CD14-positive monocyte (primary cell): Measurements from ENCODE around the gene LSM14B. TPM values are rescaled to one million over a fixed set of nuclear protein-coding genes. Genes with fewer than 3 reads are reported as not detected.

Source experiments
- DNase-seq, 3 donors: peaks; one replicate each; pipeline ENCODE4 v3.0.0-alpha.2; 2011 to 2022
- H2AFZ ChIP-seq: 2 replicates; pipeline ENCODE4 v1.6.0; 2012; ENCODE audit warnings: mild to moderate bottlenecking, low read depth, low read length, inconsistent platforms; ENCODE audit not compliant: insufficient read depth, poor library complexity, severe bottlenecking
- H3K27ac ChIP-seq, 2 donors: 1 replicate in 1 of 2; 2 replicates in 1 of 2; pipeline ENCODE4 v1.5.1; 2012 to 2013; ENCODE audit warnings: low read length in 2 of 2, control low read depth in 1 of 2, inconsistent platforms in 1 of 2, low read depth in 1 of 2, mild to moderate bottlenecking in 1 of 2
- H3K27me3 ChIP-seq, 2 donors: one replicate each; pipeline versions ENCODE4 v1.6.0 to v1.6.1; 2011 to 2013; ENCODE audit warnings: low read length in 2 of 2; ENCODE audit not compliant: control insufficient read depth in 2 of 2, insufficient read depth in 2 of 2
- H3K36me3 ChIP-seq, 2 donors: replicated peaks in 1 of 2; 1 replicate in 1 of 2; 2 replicates in 1 of 2; pipeline versions ENCODE4 v1.5.1 to v1.6.1; 2012 to 2013; ENCODE audit warnings: low read length in 2 of 2, control low read depth in 1 of 2, inconsistent platforms in 1 of 2, mild to moderate bottlenecking in 1 of 2; ENCODE audit not compliant: insufficient read depth in 2 of 2, control insufficient read depth in 1 of 2
- H3K4me1 ChIP-seq, 2 donors: 1 replicate in 1 of 2; 2 replicates in 1 of 2; pipeline versions ENCODE4 v1.5.1 to v1.6.1; 2012 to 2013; ENCODE audit warnings: low read length in 2 of 2, control low read depth in 1 of 2, inconsistent platforms in 1 of 2, mild to moderate bottlenecking in 1 of 2, moderate library complexity in 1 of 2; ENCODE audit not compliant: insufficient read depth in 2 of 2, control insufficient read depth in 1 of 2
- H3K4me2 ChIP-seq: replicated peaks from 2 replicates; pipeline ENCODE3; 2012; ENCODE audit warnings: low read length, moderate library complexity, mild to moderate bottlenecking; ENCODE audit not compliant: poor library complexity, severe bottlenecking; ENCODE audit errors: extremely low read depth
- H3K4me3 ChIP-seq, 3 experiments: fragments of 200-600 bp in 1 of 3; sonication (generic) in 1 of 3; replicated peaks in 1 of 3; 1 replicate in 2 of 3; 2 replicates in 1 of 3; pipeline ENCODE4 v1.5.1; 2011 to 2013; ENCODE audit warnings: low read length in 3 of 3, mild to moderate bottlenecking in 3 of 3, control low read depth in 2 of 3, low read depth in 2 of 3, inconsistent platforms in 1 of 3, moderate library complexity in 1 of 3
- H3K79me2 ChIP-seq: 2 replicates; pipeline ENCODE4 v1.6.0; 2012; ENCODE audit warnings: mild to moderate bottlenecking, control low read depth, inconsistent platforms, low read length, moderate library complexity; ENCODE audit not compliant: insufficient read depth
- H3K9ac ChIP-seq: 2 replicates; pipeline ENCODE4 v1.6.0; 2017; ENCODE audit warnings: low read length, mild to moderate bottlenecking; ENCODE audit not compliant: insufficient read depth, poor library complexity, severe bottlenecking
- H3K9me3 ChIP-seq, 2 donors: replicated peaks in 1 of 2; 1 replicate in 1 of 2; 2 replicates in 1 of 2; pipeline versions ENCODE4 v1.5.1 to v1.6.1; 2012 to 2013; ENCODE audit warnings: low read length in 2 of 2, control low read depth in 1 of 2; ENCODE audit not compliant: control insufficient read depth in 1 of 2, insufficient read depth in 1 of 2
- H4K20me1 ChIP-seq: 2 replicates; pipeline ENCODE4 v1.6.0; 2012; ENCODE audit warnings: mild to moderate bottlenecking, low read length, control low read depth, moderate library complexity; ENCODE audit not compliant: insufficient read depth
- H3K27ac Mint-ChIP-seq, 7 donors: one replicate each; pipeline ENCODE4 v1.8.0; 2020; ENCODE audit warnings: mild to moderate bottlenecking in 7 of 7, mixed read lengths in 7 of 7, moderate library complexity in 6 of 7, inconsistent platforms in 2 of 7
- H3K27me3 Mint-ChIP-seq, 3 donors: one replicate each; pipeline ENCODE4 v1.8.0; 2021 to 2022; ENCODE audit warnings: low read depth in 3 of 3, mild to moderate bottlenecking in 3 of 3, mixed read lengths in 3 of 3, moderate library complexity in 3 of 3, inconsistent platforms in 1 of 3
- H3K36me3 Mint-ChIP-seq, 2 donors: one replicate each; pipeline ENCODE4 v1.8.0; 2020; ENCODE audit warnings: mixed read lengths in 2 of 2, inconsistent platforms in 1 of 2, mild to moderate bottlenecking in 1 of 2
- H3K4me1 Mint-ChIP-seq: one replicate; pipeline ENCODE4 v1.8.0; 2020; ENCODE audit warnings: mild to moderate bottlenecking, mixed read lengths
- H3K4me3 Mint-ChIP-seq, 2 donors: one replicate each; pipeline ENCODE4 v1.8.0; 2020; ENCODE audit warnings: mild to moderate bottlenecking in 2 of 2, mixed read lengths in 2 of 2, moderate library complexity in 1 of 2
- H3K9me3 Mint-ChIP-seq, 7 donors: one replicate each; pipeline ENCODE4 v1.8.0; 2020 to 2022; ENCODE audit warnings: mixed read lengths in 7 of 7, mild to moderate bottlenecking in 6 of 7, moderate library complexity in 6 of 7, inconsistent platforms in 2 of 7
- CTCF ChIP-seq: fragments of 200-600 bp; IDR thresholded peaks from one replicate; pipeline ENCODE4 v1.8.0; 2022; ENCODE audit warnings: antibody characterized with exemption, mild to moderate bottlenecking
- WGBS: methylation state at CpG from one replicate; pipeline ENCODE4 v1.1.5; 2013; ENCODE audit warnings: missing lambda C conversion rate; ENCODE audit not compliant: insufficient coverage; 5-methylcytosine and 5-hydroxymethylcytosine counted together
- intact Hi-C, 2 donors: fragments of 100-400 bp; cut with micrococcal nuclease; formaldehyde crosslinking; loops; one replicate each; pipeline versions ENCODE4 v1.15.0 to v1.15.1; 2023
- polyA plus RNA-seq, 3 donors: library from polyadenylated mRNA; depleted of rRNA in 1 of 3; unstranded in 2 of 3; stranded (reverse) in 1 of 3; fragments of 300-500 nt in 2 of 3; fragments of >200 nt in 1 of 3; fragmentation: Illumina TruSeq in 2 of 3; gene quantifications; 1 replicate in 2 of 3; 2 replicates in 1 of 3; pipeline ENCODE4 v1.2.3, GENCODE V29; 2012 to 2021

Gene LSM14B
- polyA plus RNA-seq, 3 donors, result 1.0 to 33.5 (median 1.4) TPM

GRCh38 chr20:62103508-62104233, 18.6 kb upstream of the LSM14B start:
- intact Hi-C loops, result no loop called here
- Histone ChIP-seq H3K4me3 (no peak overlapping the region), H3K79me2 (no peaks in the 10 kb centered on the region), H3K27me3 (no peaks in the 10 kb centered on the region), H3K4me1 (no peaks in the 10 kb centered on the region), H3K9me3 (peaks cover 81 to 93% of the 10 kb centered on the region in 2 donors), H3K4me2 (no peak overlapping the region), H2AFZ (no peak overlapping the region), H3K9ac (no peak overlapping the region), H3K27ac (no peak overlapping the region), H4K20me1 (no peaks in the 10 kb centered on the region), H3K36me3 (no peaks in the 10 kb centered on the region)
- no peak for DNase-seq
- Mint-ChIP-seq H3K36me3 (no peaks in the 10 kb centered on the region), H3K9me3 (peaks cover 64 to 96% (median 88%) of the 10 kb centered on the region in 7 donors), H3K4me1 (peaks cover 3% of the 10 kb centered on the region), H3K27ac (no peak overlapping the region), H3K27me3 (peaks cover 4 to 7% (median 5%) of the 10 kb centered on the region in 3 donors), H3K4me3 (no peak overlapping the region)
- no peak for TF ChIP-seq CTCF
- WGBS, result 91% methylated on average over 16 of the region's 21 CpGs

- peaks cover 4 to 7% (median 5%) of the 10 kb centered on the region in 3 donors for H3K27me3 Mint-ChIP-seq
- no peak overlapping the region for H3K9ac ChIP-seq
- H3K9me3 Mint-ChIP-seq, result peaks cover 61 to 98% (median 95%) of the 10 kb centered on the region in 7 donors
- H3K4me3 ChIP-seq, result no peak overlapping the region
- no peak overlapping the region for H3K27ac ChIP-seq
- no peaks in the 10 kb centered on the region for H3K36me3 ChIP-seq
- peaks cover 3% of the 10 kb centered on the region for H3K4me1 Mint-ChIP-seq
- H3K4me3 Mint-ChIP-seq, result no peak overlapping the region
- no peak for DNase-seq
- H2AFZ ChIP-seq, result no peak overlapping the region
- no peaks in the 10 kb centered on the region for H3K79me2 ChIP-seq
- no peaks in the 10 kb centered on the region for H3K36me3 Mint-ChIP-seq
- H4K20me1 ChIP-seq, result no peaks in the 10 kb centered on the region
- no peak overlapping the region for H3K4me2 ChIP-seq
- no peaks in the 10 kb centered on the region for H3K4me1 ChIP-seq
- H3K27ac Mint-ChIP-seq, result no peak overlapping the region
- no peak for TF ChIP-seq CTCF
- 57% methylated on average over 13 of the region's 15 CpGs for WGBS
- no peaks in the 10 kb centered on the region for H3K27me3 ChIP-seq
- H3K9me3 ChIP-seq, result peaks cover 88 to 91% of the 10 kb centered on the region in 2 donors
- intact Hi-C loops, result no loop called here
These were observed 18.0 kb upstream of the LSM14B start for GRCh38 chr20:62104234-62104789.
